ENCODE measurements around the gene IGSF10.
"Not testable (repeated sequence)": the region's sequence is repeated elsewhere in the genome, so short reads cannot be mapped to it uniquely, and the experiment has no call there.

IGSF10 gene

GRCh38 chr3:151460774-151461450 is at the start of gene IGSF10:
TSS of gene IGSF10 (minus strand) at chr3:151461061. CDS start at chr3:151458709, 2,352 bp downstream.
- DNase-seq (ENCODE audit: low read depth, low spot score), result no peak

GRCh38 chr3:151509468-151510135 is 48.7 kb upstream of the IGSF10 start:
- DNase-seq (ENCODE audit: low read depth, low spot score), result not testable (repeated sequence)

GRCh38 chr3:151504606-151505005 is 43.7 kb upstream of the IGSF10 start:
- DNase-seq (ENCODE audit: low read depth, low spot score), result no peak

- no peak for DNase-seq (ENCODE audit: low read depth, low spot score)
Observed at GRCh38 chr3:151503074-151503473, 42.2 kb upstream of the IGSF10 start.

GRCh38 chr3:151501923-151502632 is 41.2 kb upstream of the IGSF10 start:
- DNase-seq (ENCODE audit: low read depth, low spot score), result no peak

GRCh38 chr3:151501171-151501922 is 40.5 kb upstream of the IGSF10 start:
- no peak for DNase-seq (ENCODE audit: low read depth, low spot score)

- no peak for DNase-seq (ENCODE audit: low read depth, low spot score)
Observed at GRCh38 chr3:151499168-151499567, 38.3 kb upstream of the IGSF10 start.

DNA sequence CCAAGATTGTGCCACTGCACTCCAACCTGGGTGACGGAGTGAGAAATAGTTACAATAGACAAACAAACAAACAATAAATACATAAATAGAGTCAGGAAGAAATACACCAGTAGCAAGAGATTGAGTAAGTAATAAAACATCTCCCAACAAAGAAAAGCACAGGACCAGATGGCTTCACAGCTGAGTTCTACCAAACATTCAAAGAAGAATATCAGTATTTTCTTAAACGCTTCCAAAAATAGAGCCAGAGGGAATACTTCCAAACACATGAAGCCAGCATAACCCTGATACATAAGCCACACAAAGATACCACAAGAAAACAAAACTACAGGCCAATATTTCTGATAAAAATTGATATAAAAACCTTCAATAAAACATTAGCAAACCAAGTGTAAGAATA is 30.7 kb upstream of the IGSF10 start:
- DNase-seq (ENCODE audit: low read depth, low spot score), result no peak

DNA sequence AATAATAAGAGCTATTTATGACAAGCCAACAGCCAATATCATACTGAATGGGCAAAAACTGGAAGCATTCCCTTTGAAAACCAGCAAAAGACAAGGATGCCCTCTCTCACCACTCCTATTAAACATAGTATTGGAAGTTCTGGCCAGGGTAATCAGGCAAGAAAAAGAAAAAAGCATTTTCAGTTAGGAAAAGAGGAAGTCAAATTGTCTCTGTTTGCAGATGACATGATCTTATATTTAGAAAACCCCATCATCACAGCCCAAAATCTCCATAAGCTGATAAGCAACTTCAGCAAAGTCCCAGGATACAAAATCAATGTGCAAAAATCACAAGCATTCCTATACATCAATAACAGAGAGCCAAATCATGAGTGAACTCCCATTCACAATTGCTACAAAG is 27.0 kb upstream of the IGSF10 start:
- not testable (repeated sequence) for DNase-seq (ENCODE audit: low read depth, low spot score)

DNA sequence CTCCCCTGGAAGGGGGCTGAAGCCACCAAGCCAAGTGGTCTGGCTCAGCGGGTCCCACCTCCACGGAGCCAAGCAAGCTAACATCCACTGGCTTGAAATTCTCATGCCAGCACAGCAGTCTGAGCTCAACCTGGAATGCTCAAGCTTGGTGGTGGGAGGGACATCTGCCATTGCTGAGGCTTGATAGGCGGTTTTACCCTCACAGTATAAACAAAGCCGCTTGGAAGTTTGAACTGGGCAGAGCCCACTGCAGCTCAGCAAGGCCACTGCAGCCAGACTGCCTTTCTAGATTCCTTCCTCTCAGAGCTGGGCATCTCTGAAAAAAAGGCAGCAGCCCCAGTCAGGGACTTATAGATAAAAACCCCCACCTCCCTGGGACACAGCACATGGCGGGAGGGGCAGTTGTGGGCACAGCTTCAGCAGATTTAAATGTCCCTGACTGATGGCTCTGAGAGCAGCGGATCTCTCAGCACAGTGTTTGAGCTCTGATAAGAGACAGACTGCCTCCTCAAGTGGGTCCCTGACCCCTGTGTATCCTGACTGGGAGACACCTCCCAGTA is 23.2 kb upstream of the IGSF10 start:
- no peak for DNase-seq (ENCODE audit: low read depth, low spot score)

- no peak for DNase-seq (ENCODE audit: low read depth, low spot score)
Observed at GRCh38 chr3:151483488-151483887, 22.6 kb upstream of the IGSF10 start.

GRCh38 chr3:151480492-151480891 is 19.6 kb upstream of the IGSF10 start:
- no peak for DNase-seq (ENCODE audit: low read depth, low spot score)

GRCh38 chr3:151479452-151479851 is 18.6 kb upstream of the IGSF10 start:
- DNase-seq (ENCODE audit: low read depth, low spot score), result no peak

GRCh38 chr3:151478335-151478697 is 17.5 kb upstream of the IGSF10 start:
- no peak for DNase-seq (ENCODE audit: low read depth, low spot score)

GRCh38 chr3:151477591-151478334 is 16.9 kb upstream of the IGSF10 start:
- no peak for DNase-seq (ENCODE audit: low read depth, low spot score)

DNA sequence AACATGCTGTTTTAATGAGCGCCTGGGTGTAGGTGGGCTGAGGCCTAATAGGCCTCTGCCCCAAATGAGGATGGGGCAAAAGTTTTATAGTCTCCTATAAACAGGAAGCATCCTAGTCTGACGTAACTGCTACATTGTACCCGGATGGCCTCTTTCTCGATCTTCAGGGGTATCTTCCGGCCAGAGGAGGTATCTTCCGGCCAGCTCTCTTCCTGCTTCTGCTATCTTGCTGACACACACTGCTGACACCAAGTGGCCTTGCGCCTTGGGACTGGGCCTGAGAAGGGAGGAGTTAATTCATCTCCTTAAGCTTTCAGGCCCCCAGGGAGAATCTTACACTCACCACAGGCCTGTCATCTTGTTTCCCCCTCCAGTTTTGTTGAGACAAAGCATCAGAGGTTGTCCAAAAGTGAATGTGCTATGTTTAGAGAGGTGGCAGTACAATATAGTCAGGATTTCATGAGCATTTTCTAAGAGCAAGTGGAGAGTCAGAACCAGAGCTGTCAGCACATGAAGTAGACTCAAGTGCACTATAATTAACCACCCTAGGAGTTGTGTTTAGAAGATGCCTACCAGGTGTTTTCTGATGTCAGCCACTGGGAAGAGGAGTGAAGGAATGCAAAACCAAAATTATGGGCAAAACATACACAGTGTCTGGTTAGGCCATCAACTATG is 15.6 kb upstream of the IGSF10 start:
- no peak for DNase-seq (ENCODE audit: low read depth, low spot score)

- no peak for DNase-seq (ENCODE audit: low read depth, low spot score)
Observed at GRCh38 chr3:151468284-151468917, 7.5 kb upstream of the IGSF10 start.

DNA sequence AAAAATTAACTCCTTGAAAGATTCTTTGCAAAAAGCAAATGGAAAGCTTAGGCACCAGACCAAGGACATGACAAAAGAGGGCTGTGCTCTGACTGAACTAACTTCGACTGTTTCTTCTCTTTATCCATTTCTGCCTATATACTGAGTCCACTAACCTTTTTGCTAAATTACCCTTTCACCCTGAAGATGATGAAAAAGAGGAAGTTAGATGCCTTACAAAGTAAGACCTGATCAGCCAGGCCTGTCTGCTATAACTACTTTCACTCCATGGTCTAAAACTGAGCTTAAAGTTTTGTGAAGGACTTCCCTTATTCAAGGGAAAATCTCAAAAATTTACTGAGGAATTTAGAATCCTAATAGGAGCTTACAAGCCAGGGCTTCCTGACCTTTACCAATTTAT is 6.2 kb upstream of the IGSF10 start:
- no peak for DNase-seq (ENCODE audit: low read depth, low spot score)

GRCh38 chr3:151462991-151463390 is 2.1 kb upstream of the IGSF10 start:
- no peak for DNase-seq (ENCODE audit: low read depth, low spot score)

GRCh38 chr3:151462278-151462780 is 1.5 kb upstream of the IGSF10 start:
- DNase-seq (ENCODE audit: low read depth, low spot score), result no peak
